NOMO-1 treated with dmso at 0.1 percent for 144 hours (cell line): ENCODE measurements around the gene CPN2.
A peak's percentile ranks its signal among the peaks of the same experiment; 100 is the strongest.

Experiments
- DNase-seq: peaks from one replicate; lab custom pipeline; 2025; ENCODE audit not compliant: unreplicated experiment; lab: John Stamatoyannopoulos, UW

Gene CPN2

GRCh38 chr3:194328942-194329582 lies 22.1 kb downstream of the CPN2 start:
- DNase-seq: no peak

GRCh38 chr3:194328053-194328657 lies 23.0 kb downstream of the CPN2 start:
- no peak for DNase-seq

- DNase-seq: no peak
Observed at GRCh38 chr3:194327218-194328052, 23.7 kb downstream of the CPN2 start.

GRCh38 chr3:194326968-194327217 lies 24.2 kb downstream of the CPN2 start:
- DNase-seq: no peak

- DNase-seq: no peak
Observed at GRCh38 chr3:194326192-194326967, 24.7 kb downstream of the CPN2 start.

GRCh38 chr3:194325424-194326153 lies 25.5 kb downstream of the CPN2 start:
- DNase-seq: no peak

- DNase-seq: no peak
Observed at GRCh38 chr3:194324823-194325327, 26.3 kb downstream of the CPN2 start.

GRCh38 chr3:194323785-194324735 lies 27.1 kb downstream of the CPN2 start:
- no peak for DNase-seq

- DNase-seq: no peak
Observed at GRCh38 chr3:194322678-194323211, 28.4 kb downstream of the CPN2 start.

- no peak for DNase-seq
Observed at GRCh38 chr3:194321693-194322640, 29.2 kb downstream of the CPN2 start.

- DNase-seq: no peak
Observed at GRCh38 chr3:194320744-194321243, 30.3 kb downstream of the CPN2 start.

- DNase-seq: no peak
Observed at GRCh38 chr3:194320100-194320499, 31.0 kb downstream of the CPN2 start.

GRCh38 chr3:194318511-194319161 lies 32.5 kb downstream of the CPN2 start:
- no peak for DNase-seq

GRCh38 chr3:194316918-194317317 lies 34.2 kb downstream of the CPN2 start:
- no peak for DNase-seq

- no peak for DNase-seq
Observed at GRCh38 chr3:194315965-194316361, 35.2 kb downstream of the CPN2 start.

- DNase-seq: peak; percentile 74
Observed at GRCh38 chr3:194315088-194315964, 35.8 kb downstream of the CPN2 start.
